ENCODE measurements around the gene RFX3. TPM values are rescaled to one million over a fixed set of nuclear protein-coding genes. Genes with fewer than 3 reads are reported as not detected.

The RFX3 gene
- total RNA-seq, 4 donors from 2014 or later, result 7.0 to 11.3 (median 8.6) TPM

- DNase-seq (ENCODE audit: low spot score), result no peak
- ATAC-seq (ENCODE audit: low FRiP score), result no peak
- no peak for TF ChIP-seq CTCF (IDR thresholded peaks at IDR 0.05)
Measured at GRCh38 chr9:3479514-3480352, 46.1 kb downstream of the RFX3 start.

- ATAC-seq (ENCODE audit: low FRiP score) (no peak), DNase-seq (ENCODE audit: low spot score) (no peak)
- no peak for TF ChIP-seq CTCF (IDR thresholded peaks at IDR 0.05)
Measured at GRCh38 chr9:3478549-3478953, 47.2 kb downstream of the RFX3 start.

- no peak for ATAC-seq (ENCODE audit: low FRiP score)
Measured at GRCh38 chr9:3477236-3477834, 48.5 kb downstream of the RFX3 start.

GRCh38 chr9:3475300-3476020 lies 50.3 kb downstream of the RFX3 start:
- TF ChIP-seq CTCF (IDR thresholded peaks at IDR 0.05), result no peak
- no peak for DNase-seq (ENCODE audit: low spot score)
- no peak for ATAC-seq (ENCODE audit: low FRiP score)

More at GRCh38 chr9:3477236-3477834, 48.5 kb downstream of the RFX3 start:
- DNase-seq (ENCODE audit: low spot score), result no peak
- TF ChIP-seq CTCF (IDR thresholded peaks at IDR 0.05), result no peak

DNA sequence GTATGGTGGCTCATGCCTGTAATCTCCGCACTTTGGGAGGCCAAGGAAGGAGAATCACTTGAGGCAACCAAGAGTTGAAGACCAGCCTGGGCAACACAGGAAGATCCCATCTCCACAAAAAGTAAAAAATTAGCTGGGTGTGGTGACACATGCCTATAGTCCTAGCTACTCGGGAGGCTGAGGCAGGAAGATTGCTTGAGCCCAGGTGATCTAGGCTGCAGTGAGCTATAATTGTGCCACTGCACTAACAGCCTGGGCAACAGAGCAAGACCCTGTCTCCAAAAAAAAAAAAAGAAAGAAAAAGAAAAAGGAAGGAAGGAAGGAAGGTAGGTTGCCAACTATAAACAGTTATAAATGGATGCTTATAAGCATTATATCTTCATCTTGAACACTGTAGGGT lies 51.0 kb downstream of the RFX3 start:
- TF ChIP-seq CTCF (IDR thresholded peaks at IDR 0.05), result no peak
- no peak for ATAC-seq (ENCODE audit: low FRiP score)
- no peak for DNase-seq (ENCODE audit: low spot score)

DNA sequence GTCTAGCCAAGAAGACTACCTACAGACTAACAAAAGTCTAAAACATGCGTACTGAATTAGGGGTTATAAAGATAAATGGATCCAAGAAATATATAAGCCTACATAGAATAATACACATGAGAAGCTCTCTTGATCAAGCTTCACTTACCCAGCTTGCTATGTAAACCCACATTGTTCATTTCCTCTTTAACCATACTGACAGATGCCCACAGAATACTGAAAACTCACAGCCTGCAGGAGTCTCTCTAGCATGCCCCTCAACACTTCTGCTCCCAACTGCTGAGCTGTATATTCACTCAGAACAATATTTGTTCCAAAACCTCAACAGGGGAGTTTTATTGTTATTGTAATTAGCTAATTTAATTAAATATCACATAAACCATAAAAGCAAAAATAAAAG lies 52.4 kb downstream of the RFX3 start:
- no peak for TF ChIP-seq CTCF (IDR thresholded peaks at IDR 0.05)
- DNase-seq (ENCODE audit: low spot score) (no peak), ATAC-seq (ENCODE audit: low FRiP score) (no peak)

Measured in omental fat pad (tissue), 4 donors.